WI38 (cell line): ENCODE data around the gene MRPS11.
"Not testable (repeated sequence)": the region's sequence is repeated elsewhere in the genome, so short reads cannot be mapped to it uniquely, and the experiment has no call there.

ENCODE experiments used
- H3K4me3 ChIP-seq: 2 replicates; pipeline ENCODE4 v1.5.1; 2011; ENCODE audit warnings: low read depth, mild to moderate bottlenecking, control low read depth, low read length
- TF ChIP-seq, protein P1 (sequence below): IDR thresholded peaks from 2 replicates; pipeline ENCODE4 v1.5.1; 2012; ENCODE audit warnings: low read depth, mild to moderate bottlenecking, control low read depth, low read length

Gene MRPS11

DNA sequence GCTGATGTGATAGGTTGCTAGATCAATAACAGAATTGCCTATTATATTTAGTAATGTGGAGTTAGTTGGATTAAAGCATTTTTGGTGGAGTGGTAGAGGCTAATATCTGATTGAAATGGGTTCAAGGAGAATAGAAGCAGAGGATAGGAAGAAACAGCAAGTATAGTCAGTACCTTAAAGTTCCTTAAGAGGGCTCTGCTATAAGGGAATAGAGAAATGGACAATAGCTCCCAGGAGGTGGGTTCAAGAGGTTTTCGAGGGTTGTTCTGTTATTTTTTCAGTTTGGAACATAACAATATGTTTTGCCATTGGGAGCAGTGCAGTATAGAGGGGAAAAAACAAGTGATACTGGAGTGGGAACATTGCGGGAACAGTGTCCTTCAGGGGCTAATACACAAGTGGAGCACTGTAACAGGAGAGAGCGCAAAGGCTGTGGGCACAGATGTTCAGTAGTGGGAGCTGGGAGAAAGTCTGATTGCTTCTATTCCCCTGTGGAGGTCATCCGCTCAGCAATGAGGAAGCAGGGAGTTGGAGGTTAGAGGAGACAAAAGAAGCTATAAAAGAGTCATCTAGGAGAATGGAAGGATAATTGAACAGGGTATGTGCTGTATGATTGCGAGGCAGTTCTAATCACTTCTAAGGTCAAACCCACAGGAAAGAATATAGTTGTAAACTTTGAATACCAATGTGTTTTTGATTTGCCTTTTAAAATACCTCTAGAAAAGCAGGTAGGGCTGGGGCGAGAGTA is 3.3 kb downstream of the MRPS11 start:
- H3K4me3 ChIP-seq: no peak overlapping the region
- TF ChIP-seq, protein P1, sequence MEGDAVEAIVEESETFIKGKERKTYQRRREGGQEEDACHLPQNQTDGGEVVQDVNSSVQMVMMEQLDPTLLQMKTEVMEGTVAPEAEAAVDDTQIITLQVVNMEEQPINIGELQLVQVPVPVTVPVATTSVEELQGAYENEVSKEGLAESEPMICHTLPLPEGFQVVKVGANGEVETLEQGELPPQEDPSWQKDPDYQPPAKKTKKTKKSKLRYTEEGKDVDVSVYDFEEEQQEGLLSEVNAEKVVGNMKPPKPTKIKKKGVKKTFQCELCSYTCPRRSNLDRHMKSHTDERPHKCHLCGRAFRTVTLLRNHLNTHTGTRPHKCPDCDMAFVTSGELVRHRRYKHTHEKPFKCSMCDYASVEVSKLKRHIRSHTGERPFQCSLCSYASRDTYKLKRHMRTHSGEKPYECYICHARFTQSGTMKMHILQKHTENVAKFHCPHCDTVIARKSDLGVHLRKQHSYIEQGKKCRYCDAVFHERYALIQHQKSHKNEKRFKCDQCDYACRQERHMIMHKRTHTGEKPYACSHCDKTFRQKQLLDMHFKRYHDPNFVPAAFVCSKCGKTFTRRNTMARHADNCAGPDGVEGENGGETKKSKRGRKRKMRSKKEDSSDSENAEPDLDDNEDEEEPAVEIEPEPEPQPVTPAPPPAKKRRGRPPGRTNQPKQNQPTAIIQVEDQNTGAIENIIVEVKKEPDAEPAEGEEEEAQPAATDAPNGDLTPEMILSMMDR: no peak

DNA sequence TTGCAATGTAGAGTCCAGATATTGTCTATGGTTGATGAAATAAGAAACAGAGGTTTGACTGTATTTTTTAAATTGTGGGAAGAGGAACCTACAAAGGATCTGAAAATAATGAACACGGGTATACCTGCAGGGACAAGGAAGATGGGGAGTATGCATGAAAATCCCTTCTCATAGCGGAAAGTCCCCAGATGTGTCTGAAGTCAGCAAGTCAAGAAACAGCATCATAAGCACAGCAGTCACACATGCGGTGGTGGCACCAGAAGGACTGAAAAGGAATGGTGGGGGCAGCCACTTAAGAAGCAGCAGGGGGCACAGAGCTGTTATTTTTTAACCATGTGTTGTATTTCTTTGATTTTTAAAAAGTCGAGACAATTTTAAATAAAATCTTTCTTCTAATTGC is 4.7 kb downstream of the MRPS11 start:
- TF ChIP-seq, protein P1: no peak
- H3K4me3 ChIP-seq: no peak overlapping the region

GRCh38 chr15:88473661-88474293 is 6.3 kb downstream of the MRPS11 start:
- not testable (repeated sequence) for H3K4me3 ChIP-seq

DNA sequence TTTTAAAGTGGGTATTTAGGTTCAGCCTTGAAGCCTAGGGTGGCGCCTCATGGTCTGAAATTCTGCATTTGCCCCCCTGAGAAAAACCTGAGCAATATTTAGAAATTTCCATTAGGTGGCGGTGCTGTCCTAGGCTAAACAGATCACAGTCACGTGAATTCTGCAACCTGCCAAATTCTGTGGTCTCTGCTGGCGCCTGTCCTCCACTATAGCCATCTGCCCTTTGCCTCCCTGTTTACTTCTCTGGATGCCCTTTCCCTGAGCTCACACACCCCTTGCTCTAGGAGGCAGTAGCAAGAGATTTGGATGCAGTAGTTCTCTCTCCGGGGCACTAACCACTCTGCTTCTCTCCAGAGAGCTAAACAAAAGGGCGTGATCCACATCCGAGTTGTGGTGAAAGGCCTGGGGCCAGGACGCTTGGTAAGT is 9.1 kb downstream of the MRPS11 start:
- TF ChIP-seq, protein P1: peak; percentile 49

DNA sequence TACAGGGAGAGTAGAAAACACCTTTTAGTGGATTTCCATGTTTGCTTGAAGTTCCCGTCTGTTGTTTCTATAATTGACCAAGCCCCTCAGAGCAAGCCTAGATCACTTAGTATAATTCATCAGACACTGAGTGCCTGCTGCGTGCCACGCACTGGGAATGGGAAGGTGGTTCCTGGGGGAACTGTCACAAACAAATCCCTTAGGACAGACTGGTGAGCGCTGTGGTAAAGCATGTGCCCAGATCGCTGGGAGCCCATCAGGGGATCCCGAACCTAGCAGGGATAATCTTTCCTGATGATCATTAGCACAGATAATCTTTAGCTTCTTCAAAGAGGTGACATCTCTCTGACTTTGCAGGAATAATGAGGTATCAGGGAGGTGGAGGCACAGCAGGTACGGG is 9.6 kb downstream of the MRPS11 start:
- H3K4me3 ChIP-seq: no peak overlapping the region
- TF ChIP-seq, protein P1: no peak

More for the DNA sequence above, 9.1 kb downstream of the MRPS11 start:
- H3K4me3 ChIP-seq: no peak overlapping the region

DNA sequence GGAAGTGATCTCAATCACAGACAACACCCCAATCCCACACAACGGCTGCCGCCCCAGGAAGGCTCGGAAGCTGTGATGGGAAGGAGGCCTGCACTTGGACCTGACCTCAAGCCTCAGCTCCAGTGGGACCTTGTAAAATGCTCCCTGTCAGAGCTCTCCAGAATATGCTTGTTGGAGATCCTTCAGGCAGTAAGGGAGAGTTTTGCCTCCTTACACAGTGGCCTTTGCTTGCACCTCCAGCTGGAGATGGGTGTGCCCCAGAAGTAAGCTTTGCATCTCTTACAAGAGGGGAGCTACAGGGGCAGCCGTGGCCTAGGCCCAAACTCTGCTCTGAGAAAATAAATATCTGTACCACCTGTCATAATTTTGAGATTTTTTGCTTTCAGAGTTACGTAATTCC is 10.4 kb downstream of the MRPS11 start:
- H3K4me3 ChIP-seq: no peak overlapping the region
- TF ChIP-seq, protein P1: no peak

DNA sequence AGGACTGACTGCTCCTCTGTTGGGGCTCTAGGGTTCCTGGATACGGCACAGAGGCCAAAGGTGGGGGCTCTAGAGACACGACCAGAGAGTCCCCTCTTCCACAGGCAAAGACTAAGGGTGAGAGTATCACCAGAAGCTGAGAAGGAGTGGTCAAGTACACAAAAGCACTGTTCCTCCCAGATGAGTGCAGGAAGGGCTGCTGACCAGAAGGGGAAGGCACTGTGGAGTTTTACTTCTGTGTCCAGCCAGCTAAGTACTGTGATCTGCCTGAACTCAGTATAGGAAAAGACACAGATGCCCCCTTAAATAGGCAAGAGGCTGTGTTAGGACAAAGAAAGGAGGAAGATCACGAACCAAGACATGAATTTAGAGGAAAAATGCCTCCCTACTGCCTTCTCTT is 11.7 kb downstream of the MRPS11 start:
- TF ChIP-seq, protein P1: no peak
- no peak overlapping the region for H3K4me3 ChIP-seq
